H1 (cell line): ENCODE results near the gene GRIP2. TPM values are rescaled to one million over a fixed set of nuclear protein-coding genes. Genes with fewer than 3 reads are reported as not detected.
A peak's percentile ranks its signal among the peaks of the same experiment; 100 is the strongest.

Experiments used
- CTCF ChIA-PET: fragments of 300-600 bp; sonication (Branson Sonifier 250); formaldehyde crosslinking; loops from one replicate; lab custom pipeline; 2021; ENCODE audit not compliant: partially characterized antibody; lab: Charles Lee
- POLR2A ChIA-PET: fragments of 300-600 bp; sonication (Branson Sonifier 250); formaldehyde crosslinking; loops from one replicate; lab custom pipeline; 2021; ENCODE audit warnings: inconsistent platforms; ENCODE audit not compliant: partially characterized antibody; lab: Charles Lee
- DNase-seq, 2 experiments: peaks; one replicate each; pipeline versions ENCODE4 v3.0.0 to v3.0.0-alpha.2; 2010 to 2022; ENCODE audit warnings: low spot score in 2 of 2, low read depth in 1 of 2, mixed read lengths in 1 of 2
- FAIRE-seq: peaks from 2 replicates; lab custom pipeline; 2011; peaks lifted over from hg19 to GRCh38; lab: Jason Lieb, UNC
- H2AFZ ChIP-seq: 2 replicates; pipeline ENCODE4 v1.8.1; 2012; ENCODE audit warnings: low read length, inconsistent platforms
- H2AK5ac ChIP-seq: 2 replicates; pipeline ENCODE4 v1.6.1; 2013; ENCODE audit warnings: low read depth, low read length
- H2BK120ac ChIP-seq: replicated peaks from 2 replicates; pipeline ENCODE3; 2013; ENCODE audit warnings: low read depth, low read length, inconsistent platforms
- H2BK12ac ChIP-seq: 2 replicates; pipeline ENCODE4 v1.6.1; 2013; ENCODE audit warnings: low read depth, low read length
- H2BK15ac ChIP-seq: 2 replicates; pipeline ENCODE4 v1.6.1; 2013; ENCODE audit warnings: low read length
- H2BK20ac ChIP-seq: 2 replicates; pipeline ENCODE4 v1.6.1; 2013; ENCODE audit warnings: low read length
- H2BK5ac ChIP-seq: 2 replicates; pipeline ENCODE4 v1.6.1; 2013; ENCODE audit warnings: low read depth, low read length
- H3K14ac ChIP-seq: 2 replicates; pipeline ENCODE4 v1.6.1; 2013; ENCODE audit warnings: inconsistent platforms; ENCODE audit not compliant: insufficient read length
- H3K18ac ChIP-seq: 2 replicates; pipeline ENCODE4 v1.6.1; 2013; ENCODE audit warnings: low read length; ENCODE audit errors: extremely low read depth
- H3K23ac ChIP-seq: 2 replicates; pipeline ENCODE4 v1.6.1; 2013; ENCODE audit warnings: inconsistent platforms; ENCODE audit not compliant: insufficient read length
- H3K23me2 ChIP-seq: 2 replicates; pipeline ENCODE4 v1.6.1; 2013; ENCODE audit warnings: low read depth, low read length
- H3K27ac ChIP-seq: 2 replicates; pipeline ENCODE4 v1.6.1; 2011; ENCODE audit warnings: low read depth, low read length, inconsistent platforms
- H3K27me3 ChIP-seq, 4 experiments: replicated peaks in 1 of 4; 1 replicate in 1 of 4; 2 replicates in 3 of 4; pipeline versions ENCODE4 v1.6.1 to v1.8.1; 2011 to 2013; ENCODE audit warnings: low read length in 3 of 4, mild to moderate bottlenecking in 3 of 4, inconsistent platforms in 2 of 4, mixed read lengths in 2 of 4, moderate library complexity in 1 of 4; ENCODE audit not compliant: control insufficient read depth in 3 of 4, insufficient read depth in 3 of 4; ENCODE audit errors: extremely low read depth in 1 of 4
- H3K36me3 ChIP-seq, 4 experiments: 2 replicates each; pipeline versions ENCODE4 v1.6.1 to v1.8.1; 2011 to 2013; ENCODE audit warnings: mild to moderate bottlenecking in 4 of 4, low read length in 3 of 4, moderate library complexity in 2 of 4, control low read depth in 1 of 4, inconsistent platforms in 1 of 4; ENCODE audit not compliant: insufficient read depth in 4 of 4, control insufficient read depth in 2 of 4
- H3K4ac ChIP-seq: replicated peaks from 2 replicates; pipeline ENCODE3; 2013; ENCODE audit warnings: low read length, low read depth, mixed read lengths, inconsistent platforms; ENCODE audit not compliant: insufficient read length
- H3K4me1 ChIP-seq, 4 experiments: replicated peaks in 1 of 4; 1 replicate in 1 of 4; 2 replicates in 3 of 4; pipeline versions ENCODE4 v1.6.1 to v1.8.1; 2011 to 2013; ENCODE audit warnings: low read length in 3 of 4, inconsistent platforms in 2 of 4, mixed read lengths in 1 of 4; ENCODE audit not compliant: insufficient read depth in 4 of 4, control insufficient read depth in 3 of 4
- H3K4me2 ChIP-seq, 2 experiments: 2 replicates each; pipeline versions ENCODE4 v1.6.1 to v1.8.1; 2011 to 2013; ENCODE audit warnings: low read depth in 2 of 2, low read length in 2 of 2, control low read depth in 1 of 2, inconsistent platforms in 1 of 2, mild to moderate bottlenecking in 1 of 2; ENCODE audit not compliant: insufficient read depth in 1 of 2
- H3K4me3 ChIP-seq, 4 experiments: fragments of 200-600, 300-600 bp in 1 of 4; sonication (generic), shearing (Covaris generic), sonication (Bioruptor Twin) in 1 of 4; 2 replicates each; pipeline versions ENCODE4 v1.5.1 to v1.8.1; 2011 to 2016; ENCODE audit warnings: low read length in 4 of 4, low read depth in 3 of 4, control low read depth in 2 of 4, inconsistent platforms in 2 of 4, mild to moderate bottlenecking in 2 of 4, mixed read lengths in 1 of 4, moderate library complexity in 1 of 4; ENCODE audit not compliant: insufficient read depth in 2 of 4; ENCODE audit errors: extremely low read depth in 1 of 4
- H3K56ac ChIP-seq: replicated peaks from 2 replicates; pipeline ENCODE3; 2013; ENCODE audit warnings: low read depth, mild to moderate bottlenecking, mixed read lengths, low read length, inconsistent platforms; ENCODE audit not compliant: insufficient read length
- H3K79me1 ChIP-seq: 2 replicates; pipeline ENCODE4 v1.6.1; 2013; ENCODE audit warnings: low read depth, low read length, control low read depth
- H3K79me2 ChIP-seq, 2 experiments: 2 replicates each; pipeline versions ENCODE4 v1.6.1 to v1.8.1; 2012 to 2013; ENCODE audit warnings: low read length in 2 of 2, mild to moderate bottlenecking in 2 of 2, inconsistent platforms in 1 of 2; ENCODE audit not compliant: insufficient read depth in 2 of 2, control insufficient read depth in 1 of 2
- H3K9ac ChIP-seq, 4 experiments: replicated peaks in 1 of 4; 1 replicate in 1 of 4; 2 replicates in 3 of 4; pipeline versions ENCODE4 v1.6.1 to v1.8.1; 2011 to 2013; ENCODE audit warnings: low read depth in 3 of 4, low read length in 3 of 4, control low read depth in 2 of 4, mild to moderate bottlenecking in 2 of 4, moderate library complexity in 2 of 4, inconsistent platforms in 1 of 4; ENCODE audit errors: extremely low read depth in 1 of 4
- H3K9me3 ChIP-seq, 2 experiments: 2 replicates each; pipeline versions ENCODE4 v1.6.1 to v1.8.1; 2012 to 2013; ENCODE audit warnings: mild to moderate bottlenecking in 2 of 2, moderate library complexity in 2 of 2, control low read depth in 1 of 2, inconsistent platforms in 1 of 2, low read depth in 1 of 2, low read length in 1 of 2, mixed read lengths in 1 of 2; ENCODE audit not compliant: insufficient read depth in 2 of 2
- H4K20me1 ChIP-seq, 2 experiments: replicated peaks in 1 of 2; 2 replicates each; pipeline versions ENCODE3 to v1.8.1; 2011 to 2013; ENCODE audit warnings: inconsistent platforms in 2 of 2, low read length in 2 of 2, mild to moderate bottlenecking in 1 of 2; ENCODE audit not compliant: insufficient read depth in 2 of 2, control insufficient read depth in 1 of 2
- H4K5ac ChIP-seq: 2 replicates; pipeline ENCODE4 v1.6.1; 2013; ENCODE audit warnings: low read length, low read depth, mixed read lengths, inconsistent platforms; ENCODE audit not compliant: insufficient read length
- H4K8ac ChIP-seq: 2 replicates; pipeline ENCODE4 v1.8.0; 2013; ENCODE audit warnings: mild to moderate bottlenecking, moderate library complexity, low read length, inconsistent platforms; ENCODE audit not compliant: insufficient read depth; ENCODE audit errors: extremely low read depth
- H4K91ac ChIP-seq: replicated peaks from 2 replicates; pipeline ENCODE3; 2013; ENCODE audit warnings: low read length, mixed read lengths, inconsistent platforms; ENCODE audit not compliant: insufficient read length
- CBX8 ChIP-seq: fragments of 300-800, 300-1000 bp; sonication (generic); IDR thresholded peaks from 2 replicates; pipeline ENCODE4 v1.7.1; 2016; ENCODE audit warnings: low read depth, low read length, borderline replicate concordance
- GABPA ChIP-seq: IDR thresholded peaks from 2 replicates; pipeline ENCODE4 v1.6.1; 2011; ENCODE audit warnings: mild to moderate bottlenecking, low read length, moderate library complexity, borderline replicate concordance; ENCODE audit not compliant: insufficient read depth
- HDAC6 ChIP-seq: IDR thresholded peaks from one replicate; pipeline ENCODE4 v1.7.1; 2012; ENCODE audit warnings: low read depth, mild to moderate bottlenecking, inconsistent platforms, low read length, moderate library complexity
- KDM5A ChIP-seq: fragments of 200-600 bp; IDR thresholded peaks from 2 replicates; pipeline ENCODE4 v1.7.1; 2012; ENCODE audit warnings: mild to moderate bottlenecking, low read length, inconsistent platforms, mixed read lengths
- SP1 ChIP-seq: IDR thresholded peaks from 2 replicates; pipeline ENCODE4 v1.6.1; 2011; ENCODE audit warnings: low read depth, low read length
- SP4 ChIP-seq: IDR thresholded peaks from 2 replicates; pipeline ENCODE4 v1.6.1; 2012; ENCODE audit warnings: low read length, inconsistent platforms
- SRF ChIP-seq: IDR thresholded peaks from 2 replicates; pipeline ENCODE4 v1.6.1; 2011; ENCODE audit warnings: mild to moderate bottlenecking, low read depth, low read length, moderate library complexity
- TBP ChIP-seq: IDR thresholded peaks from 2 replicates; pipeline ENCODE4 v1.6.1; 2011; ENCODE audit warnings: low read depth, low read length, improper control_type of control experiment
- TCF12 ChIP-seq: IDR thresholded peaks from 2 replicates; pipeline ENCODE4 v1.6.1; 2011; ENCODE audit warnings: low read depth, mild to moderate bottlenecking, low read length
- YY1 ChIP-seq: IDR thresholded peaks from 2 replicates; pipeline ENCODE4 v1.6.1; 2011; ENCODE audit warnings: low read depth, mild to moderate bottlenecking, low read length
- WGBS, 2 experiments: shearing (Covaris generic) in 1 of 2; methylation state at CpG; one replicate each; pipeline versions ENCODE4 v1.1.6 to v1.1.7; 2013 to 2015; ENCODE audit warnings: low lambda C conversion rate in 2 of 2, mixed read lengths in 2 of 2, inconsistent platforms in 1 of 2, low coverage in 1 of 2, missing lambda C conversion rate in 1 of 2; ENCODE audit not compliant: insufficient replicate concordance in 2 of 2, insufficient coverage in 1 of 2, insufficient read length in 1 of 2; ENCODE audit errors: extremely low coverage in 1 of 2, missing lambda C conversion rate in 1 of 2; 5-methylcytosine and 5-hydroxymethylcytosine counted together
- polyA plus RNA-seq, 7 experiments: library from polyadenylated mRNA; depleted of rRNA in 3 of 7; stranded (reverse) in 5 of 7; unstranded in 2 of 7; fragments of >200 nt in 5 of 7; fragments of 200-250 nt in 2 of 7; gene quantifications; 1 replicate in 5 of 7; 2 replicates in 1 of 7; 4 replicates in 1 of 7; pipeline versions ENCODE4 v1.2.1 to v1.2.3, GENCODE V29; 2011 to 2013; ENCODE audit warnings: missing spikeins in 2 of 7, mixed read lengths in 2 of 7
- total RNA-seq: library from RNA; stranded (reverse); fragmentation: NEBNext Ultra II Directional; extraction: Animal tissue kit (Norgen Biotek cat#: 25700); gene quantifications from 2 replicates; pipeline ENCODE4 v1.2.1, GENCODE V29; 2021
- TF ChIP-seq, protein P1 (sequence below): IDR thresholded peaks from 2 replicates; pipeline ENCODE4 v1.6.1; 2012; ENCODE audit warnings: inconsistent platforms

Gene GRIP2
- total and polyA plus RNA-seq, 2 of the 8 experiments (the other 6 are each of a cell fraction or from before 2014, with no cell fraction given): 2.5 to 6.4 TPM

DNA sequence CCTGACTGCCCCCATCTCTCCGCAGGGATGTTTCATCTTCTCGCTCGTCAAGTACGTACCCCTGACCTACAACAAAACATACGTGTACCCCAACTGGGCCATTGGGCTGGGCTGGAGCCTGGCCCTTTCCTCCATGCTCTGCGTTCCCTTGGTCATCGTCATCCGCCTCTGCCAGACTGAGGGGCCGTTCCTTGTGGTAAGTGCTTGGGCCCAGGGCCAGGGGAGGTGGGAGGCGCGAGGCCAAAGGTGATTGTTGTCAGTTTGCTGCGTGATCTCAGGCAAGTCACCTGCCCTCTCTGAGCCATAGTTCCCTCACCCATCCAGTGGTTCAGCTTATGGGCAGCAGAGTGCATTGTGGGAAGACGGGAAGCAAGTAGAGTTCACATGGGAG, 58.5 kb downstream of the GRIP2 start:
- FAIRE-seq: no peak
- ChIA-PET CTCF (interaction anchor here (1.1 to 5.3 kb wide), 2 partner anchors 14 to 206 kb away, joined by 3 to 23 read pairs; no protein-coding TSS in a partner anchor), POLR2A (no interaction called here)
- no peak overlapping the region for H2BK15ac ChIP-seq
- H2AK5ac ChIP-seq: no peak overlapping the region
- peaks cover 27 to 75% (median 62%) of the 10 kb centered on the region in 4 experiments for H3K36me3 ChIP-seq
- no peak overlapping the region for H3K4me3 ChIP-seq
- H3K27me3 ChIP-seq: no peaks in the 10 kb centered on the region
- WGBS, 2 experiments: 92% methylated on average over 12 of the region's 13 CpGs; no CpG with 5 or more reads in 1 of the 2 experiments
- no peaks in the 10 kb centered on the region for H3K9me3 ChIP-seq
- H4K91ac ChIP-seq: no peak overlapping the region
- H2BK5ac ChIP-seq: peak overlapping the region; percentile 61; the same call in 1 of the 2 replicates
- H2BK120ac ChIP-seq: no peak overlapping the region
- no peaks in the 10 kb centered on the region; the same call in 1 of the 2 replicates for H3K23me2 ChIP-seq
- peak overlapping the region; percentile 45; the same call in 1 of the 2 replicates for H4K8ac ChIP-seq
- H3K27ac ChIP-seq: no peak overlapping the region
- H3K14ac ChIP-seq: no peak overlapping the region
- DNase-seq: no peak
- no peak overlapping the region for H3K23ac ChIP-seq
- peak overlapping the region; percentile 16 for H4K5ac ChIP-seq
- H3K56ac ChIP-seq: no peak overlapping the region
- peaks cover 0 to 13% of the 10 kb centered on the region in 2 experiments for H4K20me1 ChIP-seq
- no peak overlapping the region for H2AFZ ChIP-seq
- peaks cover 0 to 8% (median 2%) of the 10 kb centered on the region in 4 experiments; a peak in 5 of 7 replicates for H3K4me1 ChIP-seq
- no peak overlapping the region for H2BK12ac ChIP-seq
- H3K4ac ChIP-seq: peak overlapping the region; percentile 66
- H3K4me2 ChIP-seq: no peak overlapping the region; a peak in 1 of 4 replicates
- no peaks in the 10 kb centered on the region for H3K79me1 ChIP-seq
- no peak overlapping the region for H3K9ac ChIP-seq
- H3K18ac ChIP-seq: no peak overlapping the region
- H3K79me2 ChIP-seq: no peaks in the 10 kb centered on the region
- H2BK20ac ChIP-seq: no peak overlapping the region
- TF ChIP-seq SP4: no peak
- TF ChIP-seq SRF: no peak
- TF ChIP-seq KDM5A: no peak
- no peak for TF ChIP-seq YY1
- no peak for TF ChIP-seq SP1
- no peak for TF ChIP-seq TCF12
- TF ChIP-seq TBP: no peak
- TF ChIP-seq, protein P1, sequence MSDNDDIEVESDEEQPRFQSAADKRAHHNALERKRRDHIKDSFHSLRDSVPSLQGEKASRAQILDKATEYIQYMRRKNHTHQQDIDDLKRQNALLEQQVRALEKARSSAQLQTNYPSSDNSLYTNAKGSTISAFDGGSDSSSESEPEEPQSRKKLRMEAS: no peak
- TF ChIP-seq GABPA: no peak
- TF ChIP-seq HDAC6: no peak
- TF ChIP-seq CBX8: no peak
